ENCODE data around the gene PRX. TPM values are rescaled to one million over a fixed set of nuclear protein-coding genes. Genes with fewer than 3 reads are reported as not detected.

PRX gene
- total and polyA plus RNA-seq, 9 of the 15 experiments (the other 6 are each of a cell fraction or from before 2014, with no cell fraction given) = 0.65 to 3.5 (median 1.7) TPM; not detected in 2

GRCh38 chr19:40445780-40446262 lies 32.6 kb upstream of the PRX start (continued):
- no peak for TF ChIP-seq MEF2D (tag; conservative IDR thresholded peaks at IDR 0.05; ENCODE audit: low read depth)
- TF ChIP-seq ZNF253 (CRISPR knock-in tag; conservative IDR thresholded peaks at IDR 0.05) = no peak
- TF ChIP-seq, protein P1, sequence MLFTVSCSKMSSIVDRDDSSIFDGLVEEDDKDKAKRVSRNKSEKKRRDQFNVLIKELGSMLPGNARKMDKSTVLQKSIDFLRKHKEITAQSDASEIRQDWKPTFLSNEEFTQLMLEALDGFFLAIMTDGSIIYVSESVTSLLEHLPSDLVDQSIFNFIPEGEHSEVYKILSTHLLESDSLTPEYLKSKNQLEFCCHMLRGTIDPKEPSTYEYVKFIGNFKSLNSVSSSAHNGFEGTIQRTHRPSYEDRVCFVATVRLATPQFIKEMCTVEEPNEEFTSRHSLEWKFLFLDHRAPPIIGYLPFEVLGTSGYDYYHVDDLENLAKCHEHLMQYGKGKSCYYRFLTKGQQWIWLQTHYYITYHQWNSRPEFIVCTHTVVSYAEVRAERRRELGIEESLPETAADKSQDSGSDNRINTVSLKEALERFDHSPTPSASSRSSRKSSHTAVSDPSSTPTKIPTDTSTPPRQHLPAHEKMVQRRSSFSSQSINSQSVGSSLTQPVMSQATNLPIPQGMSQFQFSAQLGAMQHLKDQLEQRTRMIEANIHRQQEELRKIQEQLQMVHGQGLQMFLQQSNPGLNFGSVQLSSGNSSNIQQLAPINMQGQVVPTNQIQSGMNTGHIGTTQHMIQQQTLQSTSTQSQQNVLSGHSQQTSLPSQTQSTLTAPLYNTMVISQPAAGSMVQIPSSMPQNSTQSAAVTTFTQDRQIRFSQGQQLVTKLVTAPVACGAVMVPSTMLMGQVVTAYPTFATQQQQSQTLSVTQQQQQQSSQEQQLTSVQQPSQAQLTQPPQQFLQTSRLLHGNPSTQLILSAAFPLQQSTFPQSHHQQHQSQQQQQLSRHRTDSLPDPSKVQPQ (CRISPR knock-in tag; IDR thresholded peaks at IDR 0.05; ENCODE audit: borderline replicate concordance) = no peak
- TF ChIP-seq MAX (CRISPR knock-in tag; IDR thresholded peaks at IDR 0.05) = no peak
- TF ChIP-seq KHSRP (IDR thresholded peaks at IDR 0.05) = no peak
- no peak for TF ChIP-seq ZNF444 (CRISPR knock-in tag; IDR thresholded peaks at IDR 0.05)
- TF ChIP-seq FOXK2 (conservative IDR thresholded peaks at IDR 0.05 in 1 of 2, IDR thresholded peaks at IDR 0.05 in 1 of 2; ENCODE audit: low read depth in 2 of 2) = peak; percentile 17 to 48; a peak in 2 of 4 replicates
- TF ChIP-seq SAFB2 (IDR thresholded peaks at IDR 0.05; ENCODE audit: borderline replicate concordance, low read depth, low read length, severe bottlenecking) = no peak
- TF ChIP-seq RCOR1 (IDR thresholded peaks at IDR 0.05; ENCODE audit: borderline replicate concordance in 1 of 2, low read depth in 2 of 2, low read length in 2 of 2) = peak in 1 of 2 experiments; percentile 53; a peak in 1 of 4 replicates
- no peak for TF ChIP-seq NUFIP1 (IDR thresholded peaks at IDR 0.05; ENCODE audit: partially characterized antibody)
- 0 out of 2 replicates have a peak, but pooled peaks have one; percentile 12 for TF ChIP-seq MYNN (IDR thresholded peaks at IDR 0.05)
- TF ChIP-seq MYNN (CRISPR knock-in tag; IDR thresholded peaks at IDR 0.05) = no peak
- no peak for TF ChIP-seq KLF13 (tag; IDR thresholded peaks at IDR 0.05; ENCODE audit: borderline replicate concordance, low read depth)
- TF ChIP-seq ZNF263 (CRISPR knock-in tag; IDR thresholded peaks at IDR 0.05; ENCODE audit: borderline replicate concordance) = 0 out of 2 replicates have a peak, but pooled peaks have one; percentile 3
- no peak for TF ChIP-seq ZNF551 (CRISPR knock-in tag; IDR thresholded peaks at IDR 0.05)
- TF ChIP-seq PHTF2 (CRISPR knock-in tag; IDR thresholded peaks at IDR 0.05) = no peak
- peak; percentile 92 for TF ChIP-seq BCOR (IDR thresholded peaks at IDR 0.05)
- TF ChIP-seq ARID3A (IDR thresholded peaks at IDR 0.05; ENCODE audit: borderline replicate concordance, low read depth, low read length) = no peak
- no peak for TF ChIP-seq MAFK (IDR thresholded peaks at IDR 0.05; ENCODE audit: low read length)
- TF ChIP-seq ZBTB5 (IDR thresholded peaks at IDR 0.05) = no peak
- no peak for TF ChIP-seq TARDBP (IDR thresholded peaks at IDR 0.05)
- no peak for TF ChIP-seq BRD9 (IDR thresholded peaks at IDR 0.05; ENCODE audit: low read depth, partially characterized antibody)
- TF ChIP-seq NR4A1 (CRISPR knock-in tag; IDR thresholded peaks at IDR 0.05) = no peak
- TF ChIP-seq NR4A1 (tag; IDR thresholded peaks at IDR 0.05) = no peak
